NCI-H1417 treated with DMSO at 0.1 percent for 48 hours (cell line): Measurements from ENCODE around the gene SYT9.

ENCODE experiments used
- DNase-seq: peaks from one replicate; lab custom pipeline; 2025; lab: John Stamatoyannopoulos, UW

Gene SYT9

DNA sequence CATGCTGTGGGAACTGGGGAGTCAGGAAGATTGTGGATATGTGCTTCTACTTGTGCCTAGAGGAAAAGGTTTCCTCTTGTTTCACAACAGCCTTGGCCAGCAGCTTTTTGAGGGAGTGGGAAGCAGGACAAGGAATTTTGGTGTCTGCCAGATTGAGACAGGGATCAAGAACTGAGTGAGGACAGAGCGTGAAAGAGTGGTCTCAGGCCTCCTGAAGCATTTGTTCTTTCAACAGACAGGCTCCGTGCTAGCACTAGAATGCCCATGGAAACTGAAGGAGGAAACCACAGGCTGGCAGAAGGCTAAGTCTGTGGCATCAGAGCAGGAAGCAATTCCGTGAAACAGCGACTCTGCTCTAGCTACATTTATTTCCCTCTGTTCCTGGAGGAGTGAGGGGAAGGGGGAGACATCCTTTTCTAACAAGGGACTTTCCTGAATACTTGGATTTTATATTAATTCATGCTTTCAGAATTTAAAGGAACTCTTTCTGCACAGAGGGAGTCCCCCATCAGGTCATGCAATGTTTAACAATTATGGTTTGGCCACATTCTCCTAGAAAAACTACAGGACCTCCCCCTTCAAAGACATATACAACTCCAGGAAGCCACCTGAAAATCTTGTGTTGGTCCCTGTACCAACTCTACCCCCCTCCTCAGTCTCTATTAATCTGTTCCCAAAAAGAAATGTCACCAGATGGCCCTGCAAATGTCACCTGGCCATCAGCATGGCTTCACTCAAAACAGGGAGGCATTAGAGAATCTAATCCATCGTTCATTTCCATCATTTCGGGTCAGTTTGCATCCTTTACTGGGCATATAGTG lies 96.1 kb downstream of the SYT9 start:
- no peak for DNase-seq

DNA sequence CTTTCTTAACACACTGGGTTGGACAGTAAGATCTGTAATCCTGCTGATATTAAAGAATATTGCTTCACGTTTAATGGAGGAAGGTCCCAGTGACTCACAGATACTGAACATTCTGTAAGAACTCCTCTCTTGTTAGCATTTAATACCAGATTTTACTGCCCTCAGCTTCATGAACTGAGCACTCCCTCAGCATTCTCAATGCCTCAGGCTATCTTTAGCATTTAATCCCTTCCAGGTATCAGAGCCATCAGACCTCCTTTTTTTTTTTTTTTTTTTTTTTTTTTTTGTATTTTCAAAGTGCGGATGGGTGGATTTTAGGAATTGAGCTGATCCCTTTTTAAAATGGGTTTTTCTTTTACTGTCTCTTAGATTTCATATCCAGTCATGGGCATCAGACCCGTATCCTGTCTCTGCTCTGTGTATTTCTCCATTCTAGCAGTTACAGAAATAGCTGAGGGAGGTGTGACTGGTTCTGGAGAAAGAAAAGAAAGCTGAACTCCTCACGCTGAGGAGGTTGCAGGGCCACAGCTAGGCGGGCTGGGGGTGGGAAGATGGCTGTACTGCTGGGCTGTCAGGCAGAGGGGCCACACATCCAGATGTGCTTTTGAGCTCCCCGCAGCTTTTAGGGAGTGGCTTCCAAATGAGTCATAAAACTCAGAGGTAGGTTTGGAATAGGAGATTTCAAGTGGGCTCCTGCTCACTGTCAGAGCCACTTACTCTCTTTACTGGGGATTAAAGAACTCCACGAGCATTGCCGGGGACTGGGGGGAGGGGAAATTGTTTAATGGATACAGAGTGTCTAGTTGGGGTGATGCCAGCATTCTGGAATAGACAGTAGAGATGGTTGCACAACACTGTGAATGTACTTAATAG lies 97.0 kb downstream of the SYT9 start:
- no peak for DNase-seq

DNA sequence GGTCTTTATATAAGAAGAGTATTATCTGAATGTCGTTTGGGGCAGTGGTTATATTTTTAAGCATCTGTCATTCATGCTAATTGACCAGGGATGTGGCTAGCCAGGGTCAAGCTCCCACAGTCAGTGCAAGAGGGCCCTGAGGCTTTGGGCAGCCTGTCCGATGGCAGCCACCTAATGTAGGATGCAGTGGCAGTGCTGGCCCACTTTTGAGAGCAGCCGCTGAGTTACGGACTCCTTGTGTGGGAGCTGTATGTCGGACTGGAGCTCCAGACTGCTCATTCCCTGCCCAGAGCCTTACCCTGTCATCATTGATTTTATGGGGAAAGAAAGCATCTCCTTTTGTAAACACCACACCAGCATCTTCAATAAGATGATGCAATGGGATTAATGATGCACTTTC lies 99.5 kb downstream of the SYT9 start:
- DNase-seq = no peak

DNA sequence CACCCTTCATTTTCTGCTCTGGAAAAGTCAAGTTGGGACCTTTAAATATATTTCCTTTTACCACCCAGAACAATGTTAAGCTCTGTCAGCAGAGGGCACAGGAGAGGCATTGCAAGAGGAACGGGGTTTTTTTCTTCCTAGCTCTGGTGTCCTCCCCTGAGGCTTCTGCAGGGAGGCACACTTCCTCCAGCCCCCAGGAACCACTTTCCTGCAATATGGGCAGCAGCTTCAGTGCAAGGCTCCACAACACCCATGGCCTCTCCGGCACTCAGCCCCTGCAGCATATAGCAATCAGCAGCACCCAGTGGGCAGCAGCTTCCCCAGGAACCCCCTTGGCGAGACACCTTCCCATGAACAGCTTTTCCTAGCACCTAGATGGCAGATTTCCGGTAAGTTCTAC lies 101.4 kb downstream of the SYT9 start:
- DNase-seq = no peak

DNA sequence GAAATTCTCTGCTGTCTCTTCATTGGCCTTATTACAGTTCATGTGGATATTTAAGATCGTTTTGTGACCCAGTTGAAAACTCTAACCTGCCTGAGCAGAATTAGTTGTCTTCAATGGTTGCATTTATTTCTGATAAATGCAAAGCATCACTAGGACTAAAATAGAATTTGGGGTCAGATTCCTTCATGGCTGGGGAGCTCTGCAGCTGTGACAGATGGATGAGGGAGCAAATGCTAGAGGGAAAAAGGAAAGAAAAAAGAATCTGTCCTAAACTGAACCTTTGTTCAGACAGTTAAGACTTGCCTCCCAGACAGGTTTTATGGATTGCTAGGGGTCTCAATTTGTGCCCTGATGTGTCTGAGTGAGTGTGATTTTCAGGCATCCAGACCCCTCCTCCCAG lies 113.0 kb downstream of the SYT9 start:
- no peak for DNase-seq

DNA sequence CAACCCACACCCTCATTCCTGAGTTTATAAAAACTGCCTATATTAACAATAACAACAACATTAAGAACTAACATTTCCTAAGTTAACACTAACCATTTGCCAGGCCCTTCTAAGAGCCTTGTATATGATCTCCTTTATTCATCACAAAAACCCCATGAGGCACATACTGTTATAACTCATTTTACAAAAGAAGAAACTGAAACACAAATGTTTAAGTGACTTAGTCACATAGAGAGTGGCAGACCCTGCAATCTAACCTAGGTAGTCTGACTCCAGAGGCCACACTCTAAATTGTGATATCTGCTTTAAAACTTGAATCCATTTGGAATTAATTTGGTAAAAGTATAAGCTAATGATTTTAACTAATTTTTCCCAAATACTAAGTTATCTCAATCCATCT lies 116.1 kb downstream of the SYT9 start:
- no peak for DNase-seq

DNA sequence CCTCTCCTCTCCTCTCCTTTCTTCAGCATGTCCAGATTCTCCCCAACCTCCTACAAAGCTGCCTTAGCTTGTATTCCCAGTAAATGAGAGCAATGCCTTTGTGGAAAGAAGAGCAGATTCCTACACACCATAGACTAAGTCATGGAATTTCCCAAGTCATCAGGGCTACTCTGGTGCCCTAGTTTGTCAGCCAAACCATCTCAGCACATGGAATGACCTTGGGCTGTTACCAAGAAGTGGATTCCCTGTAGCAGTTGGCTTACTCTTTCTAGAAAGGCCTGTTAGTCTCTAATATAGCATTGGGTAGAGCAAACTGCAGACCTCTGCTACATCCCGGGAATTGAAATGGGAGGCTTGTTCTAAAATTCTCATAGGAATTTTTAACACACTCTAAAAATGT lies 124.7 kb downstream of the SYT9 start:
- no peak for DNase-seq

DNA sequence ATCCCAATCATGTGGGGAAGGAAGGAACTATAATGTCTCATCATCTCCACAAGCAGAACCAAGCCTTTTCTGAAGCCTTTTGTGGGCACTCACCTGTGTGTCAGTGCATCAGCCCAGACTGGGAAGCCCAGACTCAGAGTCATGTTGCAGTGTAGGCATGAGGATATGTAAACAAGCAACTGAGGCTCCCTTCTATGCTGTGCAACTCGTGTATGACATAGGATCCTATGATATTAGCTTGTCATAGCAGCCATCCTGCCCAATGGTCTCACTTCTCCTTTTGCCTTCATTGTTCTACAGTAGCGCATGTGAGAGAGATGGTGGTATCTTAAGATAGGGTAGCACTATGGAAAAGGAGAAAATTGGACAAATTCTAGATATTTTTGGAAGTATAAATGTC lies 130.2 kb downstream of the SYT9 start:
- DNase-seq = no peak

DNA sequence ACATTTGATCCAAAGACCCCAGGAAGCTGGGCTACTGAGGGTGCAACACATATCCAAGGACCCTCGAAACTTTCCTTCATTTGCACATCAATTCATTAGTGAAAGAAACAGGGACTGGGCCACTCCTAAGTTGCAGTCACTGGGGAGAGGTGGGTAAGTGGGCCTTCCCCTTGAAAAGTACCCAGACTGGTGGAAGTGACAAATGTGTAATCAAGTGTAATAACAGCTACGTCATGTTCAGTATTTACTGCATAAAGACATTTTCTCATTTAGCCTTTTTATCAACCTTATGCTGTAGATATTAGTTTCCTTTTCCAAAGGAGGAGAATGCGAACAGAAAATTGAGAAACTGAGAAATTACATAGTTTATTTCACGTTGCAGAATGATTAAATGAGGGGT lies 131.7 kb downstream of the SYT9 start:
- DNase-seq = no peak

DNA sequence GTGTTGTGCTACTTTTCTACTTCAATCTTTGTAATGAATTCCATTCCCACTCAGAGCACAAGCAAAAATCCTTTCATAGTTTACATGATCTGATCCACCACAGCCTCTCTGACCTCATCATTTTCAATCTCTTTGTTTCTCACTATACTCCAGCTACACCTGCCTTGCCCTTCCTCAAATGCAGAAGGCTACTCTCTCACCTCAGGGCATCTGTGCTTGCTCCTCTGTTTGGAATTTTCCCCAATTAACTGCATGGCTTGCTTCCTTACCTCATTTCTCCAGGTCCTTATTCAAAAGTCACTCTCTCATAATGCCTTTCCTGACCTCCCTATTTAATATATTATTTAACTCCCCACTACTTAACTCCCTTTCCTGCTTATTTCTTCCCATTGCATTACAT lies 133.0 kb downstream of the SYT9 start:
- no peak for DNase-seq

DNA sequence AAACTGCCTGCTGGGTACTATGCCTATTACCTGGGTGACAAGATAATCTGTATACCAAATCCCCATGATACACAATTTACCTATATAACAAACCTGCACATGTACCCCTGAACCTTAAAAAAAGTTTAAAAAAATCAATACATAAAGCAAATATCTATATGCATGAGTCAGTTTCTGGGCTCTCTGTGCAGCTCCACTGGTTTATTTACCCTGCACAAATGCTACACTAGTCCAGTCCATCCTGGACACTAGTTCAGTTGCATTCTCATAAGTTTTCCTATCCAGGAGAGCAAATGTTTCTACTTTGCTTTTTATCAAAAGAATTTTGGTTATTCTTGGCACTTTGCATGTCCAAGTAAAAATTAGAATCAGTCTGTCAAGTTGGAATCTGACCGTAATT lies 133.8 kb downstream of the SYT9 start:
- no peak for DNase-seq

DNA sequence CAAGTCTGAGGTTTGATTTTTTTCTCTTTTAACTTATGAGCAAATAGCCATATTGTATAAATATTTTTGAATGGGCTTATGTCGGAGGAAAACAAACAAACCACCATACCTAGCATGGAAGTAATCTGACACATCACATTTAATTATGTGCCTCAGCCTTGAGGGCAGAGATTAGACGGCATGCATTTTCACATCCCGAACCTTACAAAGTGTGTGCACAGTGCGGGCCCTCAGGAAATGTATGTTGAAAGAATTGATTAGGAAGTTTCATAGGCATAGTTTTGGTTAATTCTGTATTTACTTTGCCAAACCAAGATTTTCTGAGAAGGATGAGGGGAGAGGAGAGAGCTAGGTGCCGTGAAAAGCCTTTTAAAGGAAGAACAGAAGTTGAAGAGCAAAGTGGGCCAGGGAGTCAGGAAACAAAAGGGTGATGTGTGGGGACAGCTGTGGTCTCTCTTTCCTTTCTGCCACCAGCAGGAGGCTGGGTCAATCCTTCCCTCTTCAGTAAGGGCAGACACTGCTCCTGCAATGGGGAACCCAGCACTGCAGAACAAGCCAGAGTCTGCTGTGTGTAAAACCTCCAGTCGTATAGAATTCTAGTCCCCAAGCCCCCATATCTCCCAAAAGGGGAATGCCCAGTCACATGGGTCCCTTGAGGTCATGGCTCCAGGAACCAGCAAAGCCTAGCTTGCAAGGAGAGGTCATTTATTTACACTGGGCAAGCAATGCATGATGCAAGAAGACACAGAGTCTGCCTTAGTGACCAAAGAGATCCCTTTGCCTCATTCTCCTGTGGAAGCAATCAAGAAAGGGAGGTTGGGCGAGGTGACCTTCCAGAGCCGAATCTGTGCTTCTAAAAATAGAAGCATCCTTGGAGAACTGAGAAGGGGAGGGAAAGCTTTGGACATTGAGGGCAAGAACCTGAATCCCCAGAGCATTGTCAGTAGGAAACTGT lies 162.5 kb downstream of the SYT9 start:
- no peak for DNase-seq

DNA sequence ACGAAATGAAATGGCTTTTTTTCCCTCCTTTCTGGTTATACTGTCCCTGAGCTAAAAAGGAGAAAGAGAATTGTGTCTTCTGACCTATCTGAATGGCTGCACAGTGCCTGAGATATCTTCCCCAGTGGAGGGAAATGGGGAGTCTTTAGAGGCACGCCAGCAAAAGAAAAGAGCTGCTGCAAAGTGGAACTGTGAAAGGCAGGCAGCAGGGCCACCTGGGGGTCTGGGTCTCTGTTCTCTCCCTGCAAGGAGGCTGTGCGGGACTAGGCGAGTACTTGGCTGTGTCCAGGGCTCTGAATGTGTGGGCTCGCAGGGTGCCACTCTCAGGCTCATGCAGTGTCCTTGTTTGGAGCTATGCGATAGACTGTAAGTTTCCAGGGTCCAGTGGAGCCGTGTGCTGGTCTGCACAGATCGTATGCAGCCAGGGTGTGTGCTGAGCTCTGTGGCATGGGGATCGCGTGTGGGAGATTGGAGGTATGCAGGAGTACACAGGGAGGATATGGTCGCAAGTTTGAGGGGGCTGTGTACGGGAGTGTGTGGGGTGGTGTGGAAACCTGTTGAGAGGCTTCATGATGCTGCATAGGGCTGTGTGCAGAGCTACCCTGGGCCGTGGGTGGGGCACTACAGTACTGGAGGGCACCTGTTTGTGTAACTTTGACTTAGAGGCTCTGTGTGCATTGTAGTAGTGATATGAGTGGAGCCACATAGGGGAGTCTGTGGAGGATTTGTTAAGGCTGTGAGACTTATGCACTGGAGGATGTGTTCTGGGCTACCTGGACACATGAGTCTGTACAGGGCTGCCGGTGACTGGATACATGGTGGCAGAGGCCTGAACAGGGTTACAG lies 163.5 kb downstream of the SYT9 start:
- DNase-seq = no peak

DNA sequence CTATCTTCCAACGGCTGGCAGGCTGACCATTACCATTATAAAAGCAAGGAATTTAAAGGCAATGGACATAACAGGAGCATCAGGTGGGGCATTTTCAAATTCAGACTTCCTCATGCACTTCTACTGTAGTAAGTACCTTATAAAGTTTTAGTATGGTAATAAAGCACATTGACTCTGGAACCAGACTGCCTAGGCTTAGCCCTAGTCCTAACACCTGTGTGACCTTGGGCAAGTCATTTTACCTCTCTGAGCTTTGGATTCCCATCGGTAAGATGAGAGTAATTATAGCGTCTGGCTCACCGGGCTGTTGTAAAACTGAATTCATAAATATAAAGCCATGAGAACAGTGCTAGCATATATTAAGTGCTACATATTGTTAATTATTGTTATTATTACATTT lies 164.4 kb downstream of the SYT9 start:
- DNase-seq = no peak

DNA sequence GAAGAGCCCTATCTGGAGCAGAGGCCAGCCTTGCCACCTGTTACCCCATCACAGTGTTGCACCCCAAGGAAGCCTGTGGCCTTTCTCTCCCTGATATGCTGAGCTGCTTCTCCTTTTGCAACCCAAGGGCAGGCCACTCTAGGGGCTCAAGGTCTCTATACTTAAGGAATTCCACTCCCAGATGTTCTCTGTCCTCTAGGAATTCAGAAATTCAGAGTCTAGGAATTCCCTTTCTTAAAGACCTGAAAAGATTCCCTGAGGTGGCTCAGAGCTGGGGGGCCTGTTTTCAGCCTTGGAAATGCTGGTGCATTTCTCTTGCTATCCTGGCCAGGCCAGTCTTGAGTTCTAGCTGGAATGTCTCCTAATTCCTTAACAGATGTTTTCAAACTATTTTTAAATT lies 165.6 kb downstream of the SYT9 start:
- DNase-seq = no peak

DNA sequence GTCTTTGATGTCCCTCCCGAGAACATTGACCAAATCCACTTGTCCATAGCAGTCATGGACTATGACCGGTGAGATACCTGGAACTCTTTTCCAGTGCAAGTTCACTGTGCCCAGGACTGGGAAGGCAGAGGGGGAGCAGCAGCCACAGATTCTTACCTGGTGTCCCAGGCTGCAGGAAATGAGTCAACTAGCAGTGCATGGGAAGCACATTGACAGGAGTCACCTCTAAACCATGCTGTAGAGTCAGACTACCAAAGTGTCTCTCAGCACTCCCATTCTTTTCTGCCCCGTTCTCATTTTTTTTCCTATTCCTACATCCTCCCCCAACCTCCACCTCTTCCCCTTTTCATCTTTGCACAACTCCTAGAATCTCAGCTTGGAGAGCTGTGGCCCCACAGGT lies 166.4 kb downstream of the SYT9 start:
- DNase-seq = no peak

DNA sequence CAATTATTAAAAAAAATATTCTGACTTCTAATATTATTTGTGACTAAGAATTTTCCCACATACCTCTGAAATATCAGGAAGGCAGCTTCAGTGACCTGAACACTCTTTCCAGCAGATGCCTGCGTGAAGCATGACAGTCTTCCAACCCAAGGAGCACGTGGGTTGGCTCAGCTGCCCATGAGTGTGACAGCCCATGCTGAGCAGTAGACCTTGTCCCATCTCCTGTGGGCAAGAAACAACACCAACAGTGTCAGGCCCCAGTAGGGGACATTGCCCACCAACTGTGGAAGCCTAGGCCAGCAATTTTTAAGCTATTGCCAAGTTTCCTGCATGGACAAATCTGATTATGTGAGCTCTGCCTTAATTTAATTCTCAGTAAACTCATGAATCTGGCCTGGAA lies 167.2 kb downstream of the SYT9 start:
- no peak for DNase-seq

DNA sequence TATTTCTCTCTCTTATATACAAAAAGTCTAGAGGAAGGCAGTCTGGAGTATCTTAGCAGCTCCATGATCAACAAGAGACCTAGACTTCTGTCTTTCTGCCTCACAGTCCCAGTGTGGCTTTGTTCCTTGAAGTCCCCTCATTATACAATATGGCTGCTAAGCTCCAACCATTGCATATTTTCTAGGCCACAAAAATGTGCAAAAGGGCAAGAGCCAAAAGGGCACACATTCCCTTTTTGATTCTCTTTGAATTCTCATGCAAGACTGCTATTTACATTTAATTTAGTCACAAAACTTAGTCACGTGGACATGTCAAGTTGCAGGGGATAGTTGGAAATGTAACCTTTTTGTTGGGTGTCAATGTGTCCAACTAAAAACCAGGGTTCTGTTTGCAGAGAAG lies 169.4 kb downstream of the SYT9 start:
- DNase-seq = no peak

DNA sequence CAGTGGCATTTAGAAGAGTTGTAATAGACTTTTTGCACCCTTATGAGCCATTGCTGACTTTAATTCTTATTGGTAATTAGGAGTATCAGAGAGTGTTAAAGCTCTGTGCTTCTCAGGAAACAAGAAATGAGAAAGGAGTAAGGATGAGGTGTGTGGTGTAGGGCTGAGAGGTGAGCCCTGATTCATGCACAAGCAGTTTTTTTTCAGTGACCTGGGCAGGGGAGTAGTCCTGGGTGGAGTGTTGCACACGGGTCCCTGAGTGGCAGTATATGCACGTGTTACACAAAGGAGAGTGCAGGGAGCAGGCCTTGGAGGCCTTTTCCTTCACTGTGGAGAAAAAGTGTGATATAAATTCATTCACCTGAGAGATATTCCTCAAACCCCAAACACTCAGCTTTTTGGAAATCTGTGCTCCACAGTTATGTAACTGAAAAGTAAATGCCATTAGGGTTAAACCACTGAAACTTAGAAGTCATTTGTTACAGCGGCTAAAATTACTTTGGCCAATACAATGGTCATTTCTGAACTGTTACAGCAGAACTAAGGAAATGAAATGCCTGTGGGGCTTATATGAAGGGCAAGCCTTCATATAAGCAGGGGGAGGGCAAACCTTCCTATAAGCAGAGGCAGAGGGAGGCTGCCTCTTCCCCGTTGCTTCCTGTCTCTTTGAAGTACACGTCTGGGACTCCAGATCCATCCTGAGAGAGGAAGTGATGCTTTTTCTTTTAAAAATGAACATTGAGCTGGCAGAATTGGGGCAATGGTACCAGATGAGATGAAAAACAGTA lies 171.0 kb downstream of the SYT9 start:
- no peak for DNase-seq

DNA sequence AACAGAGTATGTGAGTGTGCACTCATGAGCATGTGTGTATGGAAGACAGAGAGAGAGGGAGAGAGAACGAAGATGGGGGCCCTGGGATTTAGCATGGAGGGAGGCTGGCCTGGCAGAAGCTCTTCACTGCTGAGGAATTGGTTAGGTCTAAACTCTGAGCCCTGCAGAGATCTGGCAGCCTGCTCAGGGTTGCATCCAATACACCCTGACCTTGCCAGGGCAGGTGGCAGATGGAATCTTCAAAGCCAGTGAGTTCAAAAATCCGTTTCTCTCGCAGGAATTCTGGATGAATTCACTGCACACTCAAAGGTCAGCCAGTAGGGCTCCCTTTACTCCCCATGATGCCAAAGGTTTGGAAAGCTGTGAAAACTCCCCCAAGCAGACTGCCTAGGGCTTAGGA lies 172.2 kb downstream of the SYT9 start:
- no peak for DNase-seq

DNA sequence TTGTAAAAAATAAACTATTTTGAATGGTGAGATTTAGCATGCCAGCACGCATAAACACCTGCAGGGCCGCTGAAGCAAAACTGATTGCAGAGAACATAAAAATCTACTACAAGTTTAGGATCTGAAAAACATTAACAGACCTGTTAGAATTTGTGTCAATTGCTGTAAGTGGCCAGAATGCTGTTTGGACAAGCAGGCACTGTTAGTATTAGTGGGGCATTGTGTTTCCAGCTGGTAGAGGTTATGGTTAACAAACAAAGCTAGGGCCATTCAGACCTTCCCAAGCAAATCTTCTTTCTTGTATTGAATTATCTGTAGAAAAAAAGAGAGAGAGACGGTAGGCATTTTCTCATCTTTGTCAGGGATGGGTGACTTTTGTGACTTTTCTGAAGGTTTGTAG lies 176.0 kb downstream of the SYT9 start:
- no peak for DNase-seq
